ELR (cell line): ENCODE data around the gene FGF3.

Experiments
- DNase-seq: peaks from one replicate; pipeline ENCODE4 v3.0.0-alpha.2; 2015; ENCODE audit warnings: low read depth

FGF3 gene

GRCh38 chr11:69823641-69824265 is 4.5 kb upstream of the FGF3 start:
- DNase-seq = no peak

DNA sequence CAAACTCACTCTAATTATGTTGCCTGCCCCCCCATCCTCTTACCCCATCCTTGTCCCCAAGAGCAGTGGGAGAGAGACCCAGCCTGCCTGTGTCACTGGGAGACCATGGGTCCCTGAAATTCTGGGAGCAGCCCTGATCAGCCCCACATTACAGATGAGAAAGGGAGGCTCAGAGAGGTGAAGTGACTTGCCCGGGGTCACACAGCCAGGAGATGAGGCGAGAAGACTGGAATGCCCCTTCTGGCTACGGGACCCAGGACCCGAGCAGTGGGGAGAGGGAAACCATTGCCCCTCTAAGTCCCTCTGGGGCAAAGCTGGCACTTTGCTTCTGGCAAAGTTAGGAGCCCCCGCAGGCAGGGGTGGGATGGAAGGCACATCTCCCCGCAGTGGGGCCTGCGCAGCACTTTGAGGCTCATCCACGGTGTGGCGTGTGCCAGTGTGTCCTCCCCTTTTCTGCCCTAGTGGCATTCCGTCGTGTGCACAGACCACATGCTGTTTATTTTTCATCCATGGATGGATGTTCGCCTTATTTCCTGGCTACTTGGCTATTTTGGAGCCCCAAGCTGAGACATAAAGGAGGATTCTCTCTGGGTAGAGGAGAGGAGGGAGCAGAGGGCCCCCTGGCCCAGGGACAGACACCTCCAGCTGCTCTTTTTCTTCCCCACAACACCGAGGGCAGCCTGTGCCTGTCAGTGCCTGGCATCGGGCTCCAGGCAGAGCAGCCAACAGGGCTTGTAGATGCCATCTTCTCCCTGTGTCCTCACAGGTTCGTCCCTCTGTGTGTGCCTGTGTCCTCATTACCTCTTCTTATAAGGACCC is 3.7 kb upstream of the FGF3 start:
- DNase-seq = no peak

DNA sequence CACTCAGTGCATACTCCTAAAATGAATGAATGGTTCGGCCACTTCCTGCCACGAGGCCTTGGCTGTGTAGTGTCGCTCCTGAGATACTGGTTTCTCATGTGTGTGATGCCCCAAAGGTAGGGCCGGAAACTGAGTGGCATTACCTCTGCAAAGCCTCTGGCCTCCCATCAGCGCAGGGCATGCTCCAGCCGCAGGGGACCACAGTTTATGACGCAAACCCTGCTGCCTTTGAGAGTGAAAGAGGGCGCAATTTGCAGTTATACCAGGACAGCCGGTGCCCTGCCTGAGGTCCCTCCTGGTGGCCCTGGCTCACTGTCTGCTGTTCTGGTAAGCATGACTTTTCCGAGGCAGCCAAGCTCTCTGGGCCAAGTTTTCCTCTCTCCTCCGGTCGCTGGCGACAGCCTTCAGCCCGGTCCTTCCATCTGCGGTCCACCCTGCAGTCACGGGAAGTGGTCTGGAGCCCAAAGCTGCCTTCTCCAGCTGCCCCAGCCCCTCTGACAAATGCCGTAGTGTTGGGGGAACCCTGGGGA is 2.4 kb upstream of the FGF3 start:
- no peak for DNase-seq

DNA sequence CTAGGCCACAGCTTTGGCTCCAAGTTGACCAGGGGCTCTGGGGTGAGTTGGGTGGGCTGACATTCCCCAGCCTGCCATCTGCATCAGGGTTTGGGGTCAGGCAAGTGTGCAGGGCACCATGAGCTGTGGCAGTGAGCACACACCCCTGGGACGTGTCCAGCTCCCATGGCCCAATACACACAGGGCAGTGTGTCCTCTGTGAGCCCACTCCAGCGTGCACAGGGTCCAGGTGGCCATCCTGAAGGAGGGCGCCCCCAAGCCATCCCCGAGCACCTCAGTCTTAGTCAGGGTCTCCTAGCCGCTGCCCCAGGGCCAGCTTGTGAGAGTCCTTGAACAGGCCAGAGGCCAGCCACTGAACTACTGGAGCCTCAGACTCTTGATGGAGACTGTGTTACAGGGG is 1.2 kb upstream of the FGF3 start:
- no peak for DNase-seq

DNA sequence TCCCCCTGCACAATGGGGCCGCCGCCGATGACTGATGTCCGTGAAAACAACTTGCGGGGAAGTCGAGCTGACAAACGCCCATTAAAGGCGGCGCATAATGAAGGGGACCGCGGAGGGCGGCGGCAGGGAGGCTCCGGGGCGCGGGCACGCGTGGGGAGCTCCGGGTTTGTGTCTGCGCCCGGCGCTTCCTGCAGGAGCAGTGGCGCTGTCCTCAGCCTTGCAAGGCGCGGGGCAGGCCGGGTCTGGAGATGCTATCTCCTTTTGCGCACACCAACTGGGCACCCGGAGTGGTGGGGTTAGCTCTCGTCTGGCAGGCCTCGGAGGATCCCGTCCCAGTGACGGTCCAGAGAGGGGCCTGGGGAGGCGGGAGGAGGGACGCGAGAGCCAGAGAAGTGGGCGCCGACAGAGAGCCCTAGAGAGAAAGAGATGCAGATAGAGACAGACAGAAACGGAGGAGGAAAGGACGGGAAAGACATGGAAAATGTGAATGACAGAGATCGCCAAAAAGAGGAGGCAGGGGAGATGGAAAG is 390 bp upstream of the FGF3 start:
- no peak for DNase-seq

DNA sequence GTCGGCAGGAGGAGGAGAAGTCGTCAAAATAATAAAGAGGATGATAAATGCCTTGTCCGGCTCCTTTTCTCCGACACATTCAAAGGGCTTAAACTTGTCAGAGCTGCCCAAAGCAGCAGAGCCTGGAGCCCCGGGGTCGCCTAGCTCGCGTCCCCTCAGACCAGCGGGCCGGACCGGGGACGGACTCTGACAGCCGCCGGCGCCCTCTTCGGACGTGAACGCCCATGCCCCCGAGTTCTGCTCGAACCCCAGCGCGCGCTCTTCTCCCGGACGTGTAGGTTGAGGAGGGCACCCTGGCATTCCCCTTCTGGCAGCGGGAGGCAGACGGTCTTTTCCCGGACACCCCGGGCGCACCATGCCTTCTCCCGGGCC is 999 bp downstream of the FGF3 start:
- no peak for DNase-seq

GRCh38 chr11:69817265-69818230 is 1.7 kb downstream of the FGF3 start:
- peak; percentile 15 for DNase-seq

DNA sequence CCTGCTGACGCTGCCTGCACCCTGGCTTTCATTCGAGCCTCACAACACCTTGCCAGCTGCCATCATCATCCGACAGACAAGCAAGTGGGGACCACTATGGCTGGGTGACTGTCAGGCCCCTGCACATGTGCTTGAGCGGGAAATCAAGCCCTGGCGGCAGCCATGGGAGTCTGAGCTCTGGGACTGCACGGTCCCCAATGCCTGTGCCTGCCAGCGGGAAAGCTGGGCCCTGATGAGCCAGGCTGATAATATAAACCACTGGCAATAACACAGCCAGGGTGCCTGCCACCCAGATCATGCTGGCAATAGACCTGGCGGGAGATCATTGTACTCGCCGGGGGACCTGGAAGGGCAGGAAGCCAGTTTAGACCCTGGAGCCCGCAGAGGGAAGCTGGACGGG is 2.5 kb downstream of the FGF3 start:
- no peak for DNase-seq

DNA sequence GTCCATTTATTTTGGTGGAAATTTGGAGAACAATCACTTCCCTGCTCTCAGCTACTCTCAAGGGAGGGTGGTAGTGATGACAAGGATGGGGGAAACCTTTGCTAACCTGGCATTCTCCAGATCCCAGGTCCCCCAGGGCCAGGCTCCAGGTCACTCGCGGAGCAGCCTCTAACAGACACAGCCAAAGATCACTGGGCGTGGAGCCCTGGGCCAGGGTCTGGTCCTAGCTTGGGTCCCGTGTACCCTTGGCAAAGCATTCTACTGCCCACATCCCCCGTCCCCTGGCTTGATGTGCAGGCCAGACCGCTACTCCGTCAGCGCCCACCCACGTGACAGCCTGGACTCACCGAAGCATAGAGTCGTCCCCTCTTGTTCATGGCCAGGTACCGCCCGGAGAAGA is 3.2 kb downstream of the FGF3 start:
- DNase-seq = no peak

- DNase-seq = no peak
These were observed 4.3 kb downstream of the FGF3 start for GRCh38 chr11:69814902-69815301.

GRCh38 chr11:69814411-69814810 is 4.8 kb downstream of the FGF3 start:
- DNase-seq = no peak

GRCh38 chr11:69813839-69814238 is 5.4 kb downstream of the FGF3 start:
- DNase-seq = no peak

- no peak for DNase-seq
These were observed 6.3 kb downstream of the FGF3 start for GRCh38 chr11:69812946-69813345.

- DNase-seq = no peak
These were observed 7.0 kb downstream of the FGF3 start for GRCh38 chr11:69812256-69812655.

DNA sequence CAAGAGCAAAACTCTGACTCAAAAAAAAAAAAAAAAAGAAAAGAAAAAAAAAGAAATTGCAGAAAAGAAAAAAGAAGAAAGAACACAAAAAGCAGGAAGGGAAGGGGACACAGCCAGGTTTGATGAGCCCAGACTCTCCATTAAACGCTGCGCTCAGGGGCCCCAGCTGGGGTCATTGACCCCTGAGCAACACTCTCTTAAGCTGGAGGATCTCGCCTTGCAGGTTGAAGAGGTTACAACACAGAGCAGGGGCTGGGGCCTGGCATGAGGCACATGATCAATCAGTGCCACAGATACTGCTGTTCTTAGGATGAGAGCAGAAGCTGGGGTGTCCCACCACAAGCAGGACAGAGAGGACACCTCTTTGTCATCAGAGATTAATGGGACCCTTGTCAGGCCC is 7.8 kb downstream of the FGF3 start:
- no peak for DNase-seq

GRCh38 chr11:69810289-69811118 is 8.7 kb downstream of the FGF3 start:
- DNase-seq = no peak

- DNase-seq = no peak
These were observed 10.5 kb downstream of the FGF3 start for GRCh38 chr11:69808667-69809086.

DNA sequence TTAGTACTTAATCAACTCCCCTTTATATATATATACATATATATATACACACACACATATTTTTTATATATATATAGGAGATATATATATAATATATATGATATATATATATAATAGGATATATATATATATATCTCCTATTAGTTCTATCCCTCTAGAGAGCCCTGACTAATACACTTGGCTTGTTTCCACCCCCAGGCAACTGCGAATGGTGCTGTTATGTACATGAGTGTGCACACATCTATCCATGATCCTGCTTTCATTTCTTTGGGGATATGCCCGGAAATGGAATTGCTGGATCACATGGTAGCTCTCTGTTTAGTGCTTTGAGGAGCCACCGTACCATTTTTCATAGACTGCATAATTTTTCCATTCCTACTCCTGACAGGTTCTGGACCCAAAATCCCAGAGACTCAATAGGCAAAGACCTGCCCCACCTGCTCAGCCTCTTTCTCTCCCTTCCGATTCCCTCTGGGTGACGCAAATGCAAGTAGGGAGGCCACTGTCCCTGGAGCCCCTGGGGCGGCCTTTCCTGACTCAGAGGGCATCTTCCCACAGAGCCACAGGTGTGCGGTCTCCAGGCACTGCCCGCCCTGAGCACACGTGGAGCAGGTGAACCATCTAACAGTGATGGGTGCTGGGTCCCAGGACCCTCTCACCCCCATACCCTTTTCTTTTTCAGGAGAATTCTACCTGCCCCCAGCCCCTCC is 12.0 kb downstream of the FGF3 start:
- DNase-seq = peak; percentile 30

DNA sequence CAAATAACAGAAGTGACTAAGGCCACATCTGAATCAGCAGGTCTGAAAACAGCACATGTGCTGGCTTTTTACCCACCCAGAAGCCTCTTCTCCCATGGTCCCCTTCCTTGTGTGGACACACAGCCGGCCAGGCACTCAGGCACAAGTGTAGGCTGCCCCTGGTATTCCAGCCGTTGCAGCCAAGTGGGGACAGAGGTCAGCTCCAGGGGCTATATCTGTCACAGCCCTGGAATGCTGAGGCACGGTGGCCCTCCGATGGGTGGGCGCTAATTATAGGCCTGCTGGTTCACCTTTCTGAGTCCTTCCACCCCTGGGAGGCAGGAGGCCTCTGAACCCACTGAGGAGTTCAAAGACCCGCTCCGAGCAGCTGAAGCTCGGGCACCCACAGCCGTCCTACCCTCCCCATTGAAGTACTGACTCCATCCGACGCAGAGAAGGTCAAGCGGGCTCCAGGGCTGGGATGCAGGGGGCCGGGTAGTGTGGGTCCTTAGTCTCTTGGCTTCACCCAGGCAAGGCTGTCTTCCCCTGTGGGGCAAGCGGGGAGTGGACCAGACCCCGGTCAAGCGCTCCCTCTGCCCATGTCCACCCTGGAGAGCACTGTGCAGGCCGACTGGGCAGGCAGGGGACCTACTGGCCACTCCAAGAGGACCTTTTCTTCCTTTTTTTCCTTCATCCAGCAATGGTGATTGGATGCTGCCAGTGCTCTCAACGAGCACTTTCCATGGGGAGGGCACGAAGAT is 14.3 kb downstream of the FGF3 start:
- DNase-seq = no peak
